A204.1 (cell line): Measurements from ENCODE around the gene POT1.
"Not testable (repeated sequence)": the region's sequence is repeated elsewhere in the genome, so short reads cannot be mapped to it uniquely, and the experiment has no call there.

Experiments used
- FAIRE-seq: peaks from 2 replicates; lab custom pipeline; 2012; peaks lifted over from hg19 to GRCh38; lab: Jason Lieb, UNC

The POT1 gene, protein sequence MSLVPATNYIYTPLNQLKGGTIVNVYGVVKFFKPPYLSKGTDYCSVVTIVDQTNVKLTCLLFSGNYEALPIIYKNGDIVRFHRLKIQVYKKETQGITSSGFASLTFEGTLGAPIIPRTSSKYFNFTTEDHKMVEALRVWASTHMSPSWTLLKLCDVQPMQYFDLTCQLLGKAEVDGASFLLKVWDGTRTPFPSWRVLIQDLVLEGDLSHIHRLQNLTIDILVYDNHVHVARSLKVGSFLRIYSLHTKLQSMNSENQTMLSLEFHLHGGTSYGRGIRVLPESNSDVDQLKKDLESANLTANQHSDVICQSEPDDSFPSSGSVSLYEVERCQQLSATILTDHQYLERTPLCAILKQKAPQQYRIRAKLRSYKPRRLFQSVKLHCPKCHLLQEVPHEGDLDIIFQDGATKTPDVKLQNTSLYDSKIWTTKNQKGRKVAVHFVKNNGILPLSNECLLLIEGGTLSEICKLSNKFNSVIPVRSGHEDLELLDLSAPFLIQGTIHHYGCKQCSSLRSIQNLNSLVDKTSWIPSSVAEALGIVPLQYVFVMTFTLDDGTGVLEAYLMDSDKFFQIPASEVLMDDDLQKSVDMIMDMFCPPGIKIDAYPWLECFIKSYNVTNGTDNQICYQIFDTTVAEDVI

DNA sequence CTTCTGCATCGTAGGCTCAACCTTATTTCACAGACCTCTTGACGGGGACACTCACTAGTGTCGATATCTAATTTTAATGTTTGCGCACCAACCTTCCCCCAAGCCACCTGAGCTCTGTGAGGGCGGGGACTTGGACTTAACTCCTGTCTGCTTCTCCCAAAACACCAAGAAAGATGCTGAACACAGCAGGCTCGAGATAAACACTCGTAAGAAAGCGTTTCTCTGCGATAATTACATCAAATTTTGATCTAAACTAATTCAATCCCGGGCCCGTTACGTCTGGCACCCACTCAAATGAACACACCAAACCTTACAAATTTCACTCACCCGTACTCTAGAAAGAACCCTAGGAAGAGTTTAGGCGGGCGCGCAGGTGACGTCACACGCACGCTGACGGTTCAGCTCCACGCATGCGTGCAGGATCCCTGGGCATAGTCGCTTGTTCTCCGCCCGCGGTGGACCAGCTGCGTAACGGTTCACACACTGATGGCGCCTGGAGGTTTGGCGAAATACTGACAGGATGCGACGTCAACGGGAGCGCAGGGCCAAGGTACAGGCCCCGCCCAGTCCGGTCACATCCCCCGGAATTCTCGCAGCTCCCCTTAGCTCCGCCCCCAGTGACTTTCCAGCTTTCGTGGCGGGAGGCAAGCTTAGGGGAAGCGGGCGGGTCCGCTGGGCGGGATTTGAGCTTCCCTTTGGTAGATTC is at the start of gene POT1:
Gene POT1, minus strand, starts transcription at position 359 of the 706 bp plus-strand sequence. CDS start 32,652 bp downstream, outside the sequence.
- FAIRE-seq: peak; percentile 98

DNA sequence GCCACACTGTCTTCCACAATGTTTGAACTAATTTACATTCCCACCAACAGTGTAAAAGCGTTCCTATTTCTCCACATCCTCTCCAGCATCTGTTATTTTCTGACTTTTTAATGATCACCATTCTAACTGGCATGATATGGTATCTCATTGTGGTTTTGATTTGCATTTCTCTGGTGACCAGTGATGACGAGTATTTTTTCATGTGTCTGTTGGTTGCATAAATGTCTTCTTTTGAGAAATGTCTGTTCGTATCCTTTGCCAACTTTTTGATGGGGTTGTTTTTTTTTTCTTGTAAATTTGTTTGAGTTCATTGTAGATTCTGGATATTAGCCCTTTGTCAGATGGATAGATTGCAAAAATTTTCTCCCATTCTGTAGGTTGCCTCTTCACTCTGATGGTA is 45.5 kb upstream of the POT1 start:
- not testable (repeated sequence) for FAIRE-seq

DNA sequence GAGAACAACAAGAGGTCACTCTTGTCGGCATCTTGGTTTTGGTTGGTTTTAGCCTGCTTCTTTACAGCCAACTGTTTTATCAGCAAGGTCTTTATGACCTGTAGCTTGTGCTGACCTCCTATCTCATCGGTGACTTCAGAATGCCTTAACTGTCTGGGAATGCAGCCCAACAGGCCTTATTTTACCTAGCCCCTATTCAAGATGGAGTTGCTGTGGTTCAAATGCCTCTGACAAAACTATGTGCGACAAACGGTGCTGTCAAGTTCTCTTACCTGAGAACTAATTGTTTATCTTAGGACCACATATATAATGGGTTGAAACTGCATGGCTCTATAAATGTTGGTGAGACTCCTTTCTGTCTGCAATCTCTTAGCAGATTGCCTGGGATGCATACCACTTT is 35.9 kb upstream of the POT1 start:
- no peak for FAIRE-seq

DNA sequence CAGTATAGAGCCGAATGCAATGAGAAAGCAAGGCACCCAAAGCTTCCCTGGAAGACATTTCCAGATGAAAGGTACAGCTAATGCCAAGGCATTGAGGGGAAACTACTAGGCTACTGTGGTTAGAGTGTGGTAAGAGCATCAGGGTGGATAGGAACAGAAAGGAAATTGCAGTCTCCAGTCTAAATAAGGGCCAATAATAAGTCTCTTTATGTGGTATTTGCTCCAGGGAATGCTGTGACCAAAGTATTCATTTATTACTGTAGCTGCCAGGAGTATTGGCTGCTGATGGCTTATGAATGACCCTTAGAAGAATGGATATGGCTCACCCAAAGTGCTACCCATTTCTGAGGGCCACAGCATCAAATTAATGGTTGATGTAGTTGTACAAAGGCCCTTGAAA is 30.1 kb upstream of the POT1 start:
- FAIRE-seq: no peak

DNA sequence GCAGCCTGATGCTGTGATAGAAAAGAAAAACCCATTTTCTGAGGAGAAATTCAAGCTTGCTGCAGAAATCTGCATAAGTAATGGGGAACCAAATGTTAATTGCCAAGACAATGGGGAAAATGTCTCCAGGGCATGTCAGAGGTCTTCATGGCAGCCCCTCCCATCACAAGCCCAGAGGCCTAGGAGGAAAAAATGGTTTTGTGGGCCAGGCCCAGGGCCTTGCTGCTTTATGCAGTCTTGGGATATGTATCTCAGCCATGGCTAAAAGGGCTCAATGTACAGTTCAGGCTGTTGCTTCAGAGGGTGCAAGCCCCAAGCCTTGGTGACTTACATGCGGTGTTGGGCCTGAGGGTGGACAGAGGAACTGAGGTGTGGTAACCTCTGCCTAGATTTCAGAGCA is 28.3 kb upstream of the POT1 start:
- FAIRE-seq: not testable (repeated sequence)

DNA sequence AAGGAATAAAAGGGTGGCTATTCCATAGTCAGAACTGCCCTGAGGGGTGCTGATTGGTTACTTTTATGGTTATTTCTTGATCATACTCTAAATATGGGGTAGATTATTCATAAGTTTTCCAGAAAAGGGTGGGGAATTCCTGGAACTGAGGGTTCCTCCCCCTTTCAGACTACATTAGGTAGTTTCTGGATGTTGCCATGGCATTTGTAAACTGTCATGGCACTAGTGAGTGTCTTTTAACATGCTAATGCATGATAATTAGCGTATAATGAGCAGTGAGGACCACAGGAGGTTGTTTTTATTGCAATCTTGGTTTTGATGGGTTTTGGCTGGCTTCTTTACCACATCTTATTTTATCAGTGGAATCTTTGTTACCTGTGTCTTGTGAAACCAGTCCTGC is 26.5 kb upstream of the POT1 start:
- FAIRE-seq: no peak

DNA sequence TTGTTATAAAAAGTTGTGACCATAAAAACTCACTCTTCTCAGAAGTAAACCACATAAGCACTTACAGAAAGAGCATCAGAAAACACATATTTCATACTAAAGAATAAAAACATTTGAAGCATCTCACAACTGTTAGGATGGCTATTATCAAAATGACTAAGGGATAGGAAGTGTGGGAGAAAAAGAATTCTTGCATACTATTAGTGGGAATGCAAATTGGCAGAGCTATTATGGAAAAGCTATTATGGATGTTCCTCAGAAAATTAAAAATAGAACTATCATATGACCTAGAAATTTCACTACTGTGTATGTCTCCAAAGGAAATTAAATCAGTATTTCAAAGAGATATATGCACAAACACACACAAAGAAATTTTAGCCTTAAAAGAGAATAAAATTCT is 25.2 kb upstream of the POT1 start:
- FAIRE-seq: no peak

DNA sequence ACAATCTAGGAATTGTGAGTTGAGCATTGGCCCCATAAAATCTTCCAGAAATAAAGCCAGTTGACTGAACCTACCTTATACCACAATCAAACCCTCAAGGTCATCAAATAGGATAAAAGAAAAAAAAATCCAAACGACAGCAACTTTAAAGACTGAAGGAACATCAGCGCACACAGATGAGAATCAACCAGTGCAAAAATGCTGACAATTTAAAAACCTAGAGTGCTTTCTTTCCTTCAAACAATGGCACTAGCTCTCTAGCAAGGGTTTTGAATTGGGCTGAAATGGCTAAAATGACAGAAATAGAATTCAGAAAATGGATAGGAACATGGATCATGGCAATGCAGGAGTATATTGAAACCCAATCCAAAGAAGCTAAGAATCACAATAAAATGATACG is 16.1 kb upstream of the POT1 start:
- no peak for FAIRE-seq

DNA sequence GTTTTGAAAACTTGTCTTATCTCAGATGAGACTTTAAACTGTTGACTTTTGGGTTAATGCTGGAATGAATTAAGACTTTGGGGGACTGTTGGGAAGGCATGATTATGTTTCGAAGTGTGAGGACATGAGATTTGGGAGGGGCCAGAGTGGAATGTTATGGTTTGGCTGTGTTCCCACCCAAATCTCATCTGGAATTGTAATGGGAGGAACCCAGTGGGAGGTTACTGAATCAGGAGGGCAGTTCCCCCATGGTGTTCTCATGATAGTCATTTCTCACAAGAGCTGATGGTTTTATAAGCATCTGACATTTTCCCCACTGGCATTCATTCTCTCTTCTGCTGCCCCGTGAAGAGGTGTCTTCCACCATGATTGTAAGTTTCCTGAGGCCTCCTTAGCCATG is 13.8 kb upstream of the POT1 start:
- FAIRE-seq: no peak

DNA sequence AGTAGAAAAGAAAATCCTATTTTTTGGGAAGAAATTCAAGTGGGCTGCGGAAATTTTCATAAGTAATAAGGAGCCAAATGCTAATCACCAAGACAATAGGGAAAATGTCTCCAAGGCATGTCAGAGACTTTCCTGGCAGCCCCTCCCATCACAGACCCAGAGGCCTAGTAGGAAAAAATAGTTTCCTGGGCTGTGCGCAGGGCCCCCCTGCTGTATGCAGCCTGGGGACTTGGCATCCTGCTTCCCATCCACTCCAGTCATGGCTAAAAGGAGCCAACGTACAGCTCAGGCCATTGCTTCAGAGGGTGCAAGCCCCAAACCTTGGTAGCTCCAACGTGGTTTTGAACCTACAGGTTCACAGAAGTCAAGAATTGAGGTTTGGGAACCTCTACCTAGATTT is 12.8 kb upstream of the POT1 start:
- no peak for FAIRE-seq

DNA sequence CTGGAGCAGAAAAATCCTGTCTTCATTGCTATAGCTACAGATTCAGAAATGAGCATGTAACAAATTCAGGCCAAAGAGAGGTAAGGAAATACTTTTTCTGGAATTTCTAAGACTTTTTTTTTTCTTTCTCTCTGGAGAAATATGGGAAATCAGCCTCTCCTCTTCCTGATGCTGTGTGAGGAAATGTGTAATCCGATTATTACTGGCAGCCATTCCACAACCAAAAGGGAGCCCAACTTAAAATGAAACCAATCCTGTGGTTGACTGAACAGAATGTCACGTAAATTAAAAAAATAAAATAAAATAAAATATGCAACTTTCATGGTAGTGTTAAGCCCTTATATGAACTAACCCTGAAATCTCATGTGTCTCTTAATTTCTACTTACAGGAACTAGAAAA is 10.7 kb upstream of the POT1 start:
- FAIRE-seq: no peak

DNA sequence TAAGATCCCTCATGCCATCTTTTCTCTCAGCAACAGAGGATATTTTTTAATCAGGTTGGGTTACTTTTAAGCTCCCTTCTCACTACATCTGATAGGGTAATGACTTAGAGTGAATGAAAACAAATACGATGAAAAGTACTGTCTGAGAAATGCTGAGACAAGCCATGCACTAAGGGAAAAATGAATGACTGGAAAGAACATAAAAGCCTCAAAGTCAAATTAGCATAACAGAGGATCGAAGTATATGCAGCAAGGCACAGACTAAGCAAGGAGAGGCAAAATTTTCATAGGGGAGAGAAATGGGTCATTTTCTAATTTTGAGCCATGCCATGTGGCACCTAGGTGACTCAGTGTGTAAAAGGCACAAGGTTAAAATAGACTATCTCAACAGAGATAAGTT is 8.5 kb upstream of the POT1 start:
- FAIRE-seq: no peak

DNA sequence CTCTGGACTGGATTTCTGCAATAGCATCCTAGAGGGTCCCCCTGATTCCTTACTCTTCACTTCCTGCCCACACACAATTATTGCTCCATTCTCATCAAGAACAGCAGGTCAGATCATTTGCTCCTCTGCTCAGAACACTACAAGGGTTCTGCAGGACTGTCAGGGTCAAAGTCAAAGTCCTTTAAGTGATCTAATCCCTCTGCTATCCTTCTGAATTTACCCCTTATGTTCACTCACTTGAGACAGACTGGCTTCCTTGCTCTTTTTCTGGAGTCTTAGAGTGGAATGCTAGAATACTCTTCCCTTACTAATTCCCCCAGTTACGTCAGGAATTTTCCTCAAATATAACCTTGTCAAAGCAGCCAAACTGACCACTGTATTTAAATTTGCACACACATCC is 7.5 kb upstream of the POT1 start:
- FAIRE-seq: no peak

DNA sequence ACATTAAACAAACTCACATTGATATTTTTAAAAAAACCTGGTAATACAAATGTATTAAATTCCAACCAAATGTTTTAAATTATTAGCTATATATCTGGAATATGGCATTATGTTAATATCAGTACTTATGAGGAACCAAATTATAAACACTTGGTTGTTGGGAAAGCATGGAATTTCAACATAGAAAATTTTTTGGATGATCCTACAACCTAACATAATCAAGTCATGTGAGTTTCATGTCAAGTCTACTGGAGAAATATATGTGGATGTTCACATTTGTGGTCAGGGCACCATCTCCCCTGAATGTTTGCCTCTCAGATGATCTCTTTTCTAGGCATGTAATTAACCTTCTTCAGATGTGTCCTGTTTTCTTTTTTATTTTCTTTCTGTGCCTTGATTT is 5.2 kb upstream of the POT1 start:
- no peak for FAIRE-seq

DNA sequence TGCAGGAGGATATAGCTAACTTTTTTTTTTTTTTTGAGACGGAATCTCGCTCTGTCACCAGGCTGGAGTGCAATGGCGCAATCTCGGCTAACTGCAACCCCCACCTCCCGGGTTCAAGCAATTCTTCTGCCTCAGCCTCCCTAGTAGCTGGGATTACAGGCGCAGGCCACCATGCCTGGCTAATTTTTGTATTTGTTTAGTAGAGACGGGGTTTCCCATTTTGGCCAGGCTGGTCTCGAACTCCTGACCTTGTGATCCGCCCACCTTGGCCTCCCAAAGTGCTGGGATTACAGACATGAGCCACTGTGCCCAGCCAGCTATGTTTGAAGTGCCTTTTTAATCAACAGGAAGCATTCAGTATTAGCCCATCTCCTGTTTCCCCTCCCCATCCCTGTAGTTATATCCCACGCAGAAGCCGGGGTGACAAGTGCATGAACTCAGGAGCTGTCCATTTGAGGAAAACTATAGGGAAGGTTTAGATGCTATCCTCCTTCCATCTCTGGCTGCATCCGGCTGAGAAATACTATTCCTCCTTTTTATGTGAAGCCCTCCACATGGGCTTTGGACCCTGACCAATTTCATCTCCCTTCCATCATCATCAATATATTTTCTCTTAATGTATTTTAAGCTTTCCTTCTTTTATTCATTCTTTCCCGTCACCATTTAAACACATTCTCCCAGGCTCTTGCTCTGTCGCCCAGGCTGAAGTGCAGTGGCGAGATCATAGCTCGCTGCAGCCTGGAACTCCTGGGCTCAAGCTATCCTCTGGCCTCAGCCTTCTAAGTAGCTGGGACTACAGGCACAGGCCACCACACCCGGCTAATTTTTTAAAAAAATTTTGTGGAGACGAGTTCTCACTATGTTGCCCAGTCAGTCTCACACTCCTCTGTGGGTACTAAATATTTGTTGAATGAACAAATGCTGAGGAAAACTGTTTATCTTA is 1.3 kb upstream of the POT1 start:
- no peak for FAIRE-seq

DNA sequence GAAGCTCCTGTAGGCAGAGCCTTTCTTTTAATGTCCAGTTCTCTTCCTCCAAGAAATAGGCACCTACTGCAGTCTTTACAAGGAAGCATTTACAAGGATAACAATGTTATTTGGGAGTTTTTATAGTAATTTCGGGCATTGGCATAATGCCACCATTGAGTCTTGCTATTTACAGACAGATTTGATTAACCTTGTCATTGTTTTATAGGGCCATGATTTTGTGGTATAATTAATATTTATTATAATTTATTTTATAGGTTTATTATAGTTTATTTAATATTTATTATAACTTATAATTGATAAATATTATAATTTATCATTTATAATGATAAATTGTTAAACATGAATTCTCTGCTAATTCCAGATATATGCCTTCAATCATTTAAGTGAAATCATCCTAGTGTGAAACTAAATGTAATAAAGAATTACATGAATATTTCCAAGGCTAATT is 573 bp upstream of the POT1 start:
- peak; percentile 6 for FAIRE-seq

DNA sequence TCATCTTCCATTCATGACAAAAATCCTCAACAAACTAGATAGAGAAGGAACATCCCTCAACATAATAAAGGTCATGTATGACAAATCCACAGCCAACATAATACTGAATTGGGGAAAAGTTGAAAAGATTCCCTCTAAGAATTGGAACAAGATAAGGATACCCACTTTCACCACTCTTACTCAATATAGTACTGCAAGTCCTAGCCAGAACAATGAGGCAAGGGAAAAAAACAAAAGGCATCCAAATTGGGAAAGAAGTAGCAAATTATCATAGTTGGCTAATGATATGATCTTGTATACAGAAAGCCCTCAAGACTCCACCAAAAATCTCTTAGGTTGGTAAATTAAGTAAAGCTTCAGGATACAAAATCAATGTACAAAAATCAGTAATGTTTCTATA is 4.7 kb downstream of the POT1 start:
- FAIRE-seq: no peak

DNA sequence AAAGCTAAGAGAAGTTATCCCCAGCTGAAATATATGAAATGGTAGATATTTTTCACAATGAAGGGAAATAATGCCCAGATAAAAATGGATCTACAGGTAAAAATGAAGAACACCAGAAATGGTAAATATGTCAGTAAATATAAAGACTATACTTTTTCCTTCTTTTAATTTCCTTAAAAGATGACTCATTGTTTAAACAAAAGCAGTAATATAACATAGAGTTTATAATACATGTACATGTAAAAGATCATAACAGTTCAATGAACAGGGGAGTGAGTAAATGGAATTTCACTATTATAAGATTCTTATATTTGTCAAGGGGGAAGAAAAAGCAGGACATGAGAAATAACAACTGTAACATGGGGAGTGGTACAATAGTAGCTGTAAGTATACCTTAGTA is 7.4 kb downstream of the POT1 start:
- FAIRE-seq: no peak

DNA sequence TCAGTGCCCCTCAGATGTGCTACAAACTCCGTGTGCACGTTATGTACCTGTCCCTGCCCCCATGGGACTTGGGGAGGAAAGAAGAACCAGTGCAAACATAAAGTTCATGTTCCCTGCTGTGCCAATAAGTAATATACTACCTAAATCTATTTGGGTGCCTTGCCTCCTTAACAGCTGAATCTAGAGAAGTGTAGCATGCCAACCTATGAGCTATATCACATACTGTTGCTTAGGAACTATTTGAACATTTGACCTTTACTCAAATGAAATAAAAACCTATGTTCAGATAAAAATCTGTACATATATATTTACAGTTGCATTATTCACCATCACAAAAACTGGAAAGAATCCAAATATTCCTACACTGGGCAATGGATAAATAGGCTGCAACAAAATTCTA is 9.8 kb downstream of the POT1 start:
- FAIRE-seq: no peak

DNA sequence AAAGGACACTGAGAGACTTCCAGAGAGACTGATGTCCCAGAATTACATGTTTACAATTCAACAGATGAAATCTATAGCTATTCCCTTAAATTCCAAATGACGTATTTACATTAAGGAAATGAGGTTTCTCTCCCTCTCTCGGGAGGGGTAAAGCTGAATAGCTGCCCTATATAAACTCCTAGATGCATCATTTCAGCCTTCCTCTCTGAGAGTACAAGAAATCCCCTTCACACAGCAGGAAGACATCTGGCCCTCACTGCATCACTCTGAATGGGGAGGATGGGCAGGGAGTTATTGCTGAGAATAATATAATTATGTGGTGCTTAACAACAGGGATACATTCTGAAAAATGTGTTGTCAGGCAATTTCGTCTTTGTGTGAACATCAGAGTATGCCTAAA is 11.0 kb downstream of the POT1 start:
- no peak for FAIRE-seq

DNA sequence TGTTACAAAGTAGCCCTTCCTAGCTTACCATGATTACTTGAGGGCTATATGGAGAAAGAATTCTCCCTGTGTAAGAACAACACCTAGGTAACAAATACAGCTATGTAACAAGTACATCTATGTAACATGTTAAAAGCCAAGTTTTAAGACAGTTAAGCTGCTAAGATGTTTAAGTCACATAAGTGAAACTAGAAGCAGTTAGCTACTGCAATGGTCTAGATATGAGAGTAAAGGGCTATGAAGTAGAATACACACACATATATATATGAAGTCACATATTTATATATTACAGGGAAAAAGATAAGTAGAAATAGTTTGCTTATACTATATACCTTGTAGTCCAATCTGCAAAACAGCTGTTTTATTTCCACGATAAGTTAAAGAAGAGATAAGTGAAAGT is 14.4 kb downstream of the POT1 start:
- no peak for FAIRE-seq

DNA sequence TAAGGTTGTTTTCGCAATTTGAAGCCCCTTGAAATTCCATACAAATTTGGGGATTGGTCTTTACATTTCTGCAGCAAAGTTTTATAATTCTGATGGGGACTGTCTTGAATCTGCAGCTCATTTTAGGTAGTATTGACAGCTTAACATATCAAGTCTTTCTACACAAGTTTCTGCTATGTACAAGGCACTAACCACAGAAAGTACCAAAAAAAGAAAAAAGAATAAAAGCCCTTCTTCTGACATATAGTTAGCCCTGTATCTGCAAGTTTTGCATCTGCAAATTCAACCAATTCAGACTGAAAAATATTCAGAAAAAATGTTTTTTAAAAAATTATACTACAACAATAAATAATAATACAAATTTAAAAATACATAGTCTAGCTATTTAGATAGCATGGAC is 15.3 kb downstream of the POT1 start:
- no peak for FAIRE-seq
